ENCODE measurements around the gene ANKS6. TPM values are rescaled to one million over a fixed set of nuclear protein-coding genes. Genes with fewer than 3 reads are reported as not detected.
A peak's percentile ranks its signal among the peaks of the same experiment; 100 is the strongest.
"Not testable (repeated sequence)": the region's sequence is repeated elsewhere in the genome, so short reads cannot be mapped to it uniquely, and the experiment has no call there.

Gene ANKS6
- total RNA-seq, 2 donors from 2014 or later = 3.3 to 8.7 TPM

DNA sequence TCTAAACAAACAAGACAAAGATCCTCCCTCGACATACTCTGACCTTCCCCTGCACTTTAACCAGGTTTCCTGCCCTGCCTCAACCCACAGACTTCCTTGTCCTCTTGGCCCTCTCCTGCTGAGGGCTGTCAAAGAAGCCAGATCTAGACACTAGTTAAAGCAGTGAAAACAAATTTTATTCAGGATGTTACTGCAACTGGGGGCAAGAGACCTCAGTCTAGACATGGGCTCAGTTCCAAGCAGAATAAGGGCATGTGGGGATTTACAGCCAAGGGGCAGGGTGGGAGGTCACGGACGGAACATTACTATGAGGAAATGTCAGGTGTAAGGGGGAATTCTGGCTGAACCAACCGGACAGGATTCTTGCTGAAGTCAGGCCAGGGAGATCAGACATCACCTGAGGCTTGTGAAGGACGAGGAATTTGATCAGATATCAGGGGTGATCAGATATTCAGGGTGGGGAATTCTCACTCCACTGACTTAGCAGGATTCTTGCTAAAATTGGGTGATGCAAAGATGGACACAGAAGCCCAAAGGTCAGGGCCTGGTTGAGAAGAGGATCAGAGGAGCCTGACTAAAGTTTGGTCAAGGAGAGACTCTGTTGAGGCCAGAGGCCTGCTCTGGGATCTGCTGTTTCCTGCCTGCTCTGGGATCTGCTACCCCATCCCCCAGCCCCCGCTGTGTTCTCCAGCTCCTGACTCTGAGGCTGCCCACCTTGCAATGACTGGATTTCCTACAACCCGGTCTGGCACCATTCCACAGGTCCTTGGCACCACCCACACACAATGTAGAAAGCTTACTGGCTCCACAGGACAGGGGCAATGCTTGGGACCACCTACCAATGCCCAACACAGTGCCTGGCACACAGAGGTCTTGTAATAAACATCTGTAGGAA is 109.1 kb downstream of the ANKS6 start:
- TF ChIP-seq, protein P1, sequence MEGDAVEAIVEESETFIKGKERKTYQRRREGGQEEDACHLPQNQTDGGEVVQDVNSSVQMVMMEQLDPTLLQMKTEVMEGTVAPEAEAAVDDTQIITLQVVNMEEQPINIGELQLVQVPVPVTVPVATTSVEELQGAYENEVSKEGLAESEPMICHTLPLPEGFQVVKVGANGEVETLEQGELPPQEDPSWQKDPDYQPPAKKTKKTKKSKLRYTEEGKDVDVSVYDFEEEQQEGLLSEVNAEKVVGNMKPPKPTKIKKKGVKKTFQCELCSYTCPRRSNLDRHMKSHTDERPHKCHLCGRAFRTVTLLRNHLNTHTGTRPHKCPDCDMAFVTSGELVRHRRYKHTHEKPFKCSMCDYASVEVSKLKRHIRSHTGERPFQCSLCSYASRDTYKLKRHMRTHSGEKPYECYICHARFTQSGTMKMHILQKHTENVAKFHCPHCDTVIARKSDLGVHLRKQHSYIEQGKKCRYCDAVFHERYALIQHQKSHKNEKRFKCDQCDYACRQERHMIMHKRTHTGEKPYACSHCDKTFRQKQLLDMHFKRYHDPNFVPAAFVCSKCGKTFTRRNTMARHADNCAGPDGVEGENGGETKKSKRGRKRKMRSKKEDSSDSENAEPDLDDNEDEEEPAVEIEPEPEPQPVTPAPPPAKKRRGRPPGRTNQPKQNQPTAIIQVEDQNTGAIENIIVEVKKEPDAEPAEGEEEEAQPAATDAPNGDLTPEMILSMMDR (IDR thresholded peaks at IDR 0.05) = no peak
- no peak overlapping the region for H3K27ac ChIP-seq
- H3K27me3 ChIP-seq = no peaks in the 10 kb centered on the region
- H3K4me1 ChIP-seq = no peaks in the 10 kb centered on the region
- H3K9me3 ChIP-seq = no peaks in the 10 kb centered on the region
- H3K36me3 ChIP-seq = no peaks in the 10 kb centered on the region
- H3K4me3 ChIP-seq = no peak overlapping the region
- no peak for DNase-seq (ENCODE audit: low spot score)

- peak; percentile 52 for DNase-seq (ENCODE audit: low spot score)
- H3K4me3 ChIP-seq, H3K4me1 ChIP-seq, H3K36me3 ChIP-seq, H3K9me3 ChIP-seq, H3K27me3 ChIP-seq, H3K27ac ChIP-seq: not testable (repeated sequence)
These were observed 111.5 kb downstream of the ANKS6 start for GRCh38 chr9:98684816-98685215.

Other genes with a start within 250 kb of the ANKS6 start
- under 1 TPM in 1 of 2 donors, not detected in 1; 0.22 TPM for gene GABBR2, start 87.6 kb downstream of the ANKS6 start, total RNA-seq
- gene GALNT12, start 11.1 kb upstream of the ANKS6 start, total RNA-seq = 1 to 10 TPM in 1 of 2 donors, under 1 TPM in 1; 0.33 to 2.7 TPM
- 10 to 100 TPM; 22.4 to 38.2 TPM for gene COL15A1, start 147.4 kb upstream of the ANKS6 start, total RNA-seq

Data from right atrium auricular region (tissue), 2 donors.